Nephron progenitor cell (in vitro differentiated cells): ENCODE data around the gene FAM43A.

Experiments used
- DNase-seq: peaks from one replicate; pipeline ENCODE4 v3.0.0; 2021
- H3K27ac Mint-ChIP-seq: 2 replicates; pipeline ENCODE4 v1.8.0; 2021; ENCODE audit warnings: mild to moderate bottlenecking, moderate library complexity, mixed read lengths
- H3K27me3 Mint-ChIP-seq: 2 replicates; pipeline ENCODE4 v1.8.0; 2021; ENCODE audit warnings: mild to moderate bottlenecking, low read depth, mixed read lengths; ENCODE audit not compliant: poor library complexity
- H3K36me3 Mint-ChIP-seq: 2 replicates; pipeline ENCODE4 v1.8.0; 2021; ENCODE audit warnings: low read depth, mixed read lengths
- H3K4me1 Mint-ChIP-seq: 2 replicates; pipeline ENCODE4 v1.8.0; 2021; ENCODE audit warnings: mixed read lengths
- H3K4me3 Mint-ChIP-seq: 2 replicates; pipeline ENCODE4 v1.8.0; 2021; ENCODE audit warnings: mild to moderate bottlenecking, moderate library complexity, mixed read lengths
- H3K9me3 Mint-ChIP-seq: 2 replicates; pipeline ENCODE4 v1.8.0; 2021; ENCODE audit warnings: mild to moderate bottlenecking, moderate library complexity, mixed read lengths
- CTCF ChIP-seq: fragments of 200-600 bp; sonication (generic); IDR thresholded peaks from 2 replicates; pipeline ENCODE4 v1.5.0; 2021; ENCODE audit warnings: antibody characterized with exemption

FAM43A gene

GRCh38 chr3:194682189-194682693 lies 3.4 kb upstream of the FAM43A start:
- no peak for TF ChIP-seq CTCF
- DNase-seq, result no peak
- H3K4me1 Mint-ChIP-seq, result peaks cover 40% of the 10 kb centered on the region
- H3K4me3 Mint-ChIP-seq, result no peak overlapping the region
- peaks cover 64% of the 10 kb centered on the region for H3K27me3 Mint-ChIP-seq
- no peaks in the 10 kb centered on the region for H3K36me3 Mint-ChIP-seq
- no peak overlapping the region for H3K27ac Mint-ChIP-seq
- no peaks in the 10 kb centered on the region for H3K9me3 Mint-ChIP-seq

GRCh38 chr3:194682694-194683310 lies 2.9 kb upstream of the FAM43A start:
- DNase-seq, result peak; percentile 69
- peaks cover 65% of the 10 kb centered on the region for H3K27me3 Mint-ChIP-seq
- H3K27ac Mint-ChIP-seq, result no peak overlapping the region
- H3K4me1 Mint-ChIP-seq, result peaks cover 43% of the 10 kb centered on the region
- no peak overlapping the region for H3K4me3 Mint-ChIP-seq
- no peaks in the 10 kb centered on the region for H3K9me3 Mint-ChIP-seq
- H3K36me3 Mint-ChIP-seq, result no peaks in the 10 kb centered on the region
- peak; percentile 79 for TF ChIP-seq CTCF

GRCh38 chr3:194683380-194683779 lies 2.3 kb upstream of the FAM43A start:
- Mint-ChIP-seq H3K27ac (no peak overlapping the region), H3K36me3 (no peaks in the 10 kb centered on the region), H3K4me1 (peaks cover 46% of the 10 kb centered on the region), H3K27me3 (peaks cover 63% of the 10 kb centered on the region), H3K4me3 (no peak overlapping the region), H3K9me3 (no peaks in the 10 kb centered on the region)
- DNase-seq, result no peak
- no peak for TF ChIP-seq CTCF

GRCh38 chr3:194685065-194685717 lies 492 bp upstream of the FAM43A start:
- Mint-ChIP-seq H3K9me3 (no peaks in the 10 kb centered on the region), H3K36me3 (no peaks in the 10 kb centered on the region), H3K27ac (no peak overlapping the region), H3K4me3 (peak overlapping the region; percentile 97), H3K4me1 (peaks cover 64% of the 10 kb centered on the region), H3K27me3 (peaks cover 56% of the 10 kb centered on the region)
- DNase-seq, result no peak
- no peak for TF ChIP-seq CTCF

- no peaks in the 10 kb centered on the region for H3K36me3 Mint-ChIP-seq
- no peak for TF ChIP-seq CTCF
- H3K27ac Mint-ChIP-seq, result no peak overlapping the region
- no peaks in the 10 kb centered on the region for H3K9me3 Mint-ChIP-seq
- H3K27me3 Mint-ChIP-seq, result peaks cover 44% of the 10 kb centered on the region
- DNase-seq, result no peak
- peak overlapping the region; percentile 97 for H3K4me3 Mint-ChIP-seq
- peaks cover 69% of the 10 kb centered on the region for H3K4me1 Mint-ChIP-seq
These were observed 732 bp downstream of the FAM43A start for GRCh38 chr3:194686414-194686815.
